ENCODE measurements around the gene LOXL1.
"Not testable (repeated sequence)": the region's sequence is repeated elsewhere in the genome, so short reads cannot be mapped to it uniquely, and the experiment has no call there.

The LOXL1 gene

GRCh38 chr15:73957785-73958184 lies 31.5 kb downstream of the LOXL1 start:
- Histone ChIP-seq H3K9me3 (ENCODE audit: insufficient read depth, low read length, severe bottlenecking) (no peaks in the 10 kb centered on the region), H3K79me2 (ENCODE audit: insufficient read depth, low read length) (no peaks in the 10 kb centered on the region), H2AFZ (ENCODE audit: low read depth, low read length) (no peak overlapping the region), H3K4me3 (ENCODE audit: low read depth in 1 of 2, low read length in 2 of 2) (no peak overlapping the region), H3K36me3 (ENCODE audit: insufficient read depth, low read length) (no peaks in the 10 kb centered on the region), H3K27ac (ENCODE audit: low read length) (peak overlapping the region; percentile 25; the same call in 1 of the 2 replicates), H3K27me3 (ENCODE audit: insufficient read depth, low read length, poor library complexity) (no peaks in the 10 kb centered on the region), H4K20me1 (ENCODE audit: insufficient read depth, low read length) (no peaks in the 10 kb centered on the region), H3K9ac (ENCODE audit: low read depth, low read length) (no peak overlapping the region), H3K4me2 (ENCODE audit: insufficient read depth, low read length) (no peak overlapping the region), H3K4me1 (ENCODE audit: insufficient read depth, low read length) (peaks cover 32% of the 10 kb centered on the region)
- TF ChIP-seq CTCF (IDR thresholded peaks at IDR 0.05; ENCODE audit: borderline replicate concordance, extremely low read depth, low read length, poor library complexity, severe bottlenecking) (no peak), EZH2 (IDR thresholded peaks at IDR 0.05; ENCODE audit: borderline replicate concordance, low read depth, low read length, severe bottlenecking) (no peak)
- ATAC-seq (ENCODE audit: insufficient read depth, low read depth) (no peak), DNase-seq (no peak)

DNA sequence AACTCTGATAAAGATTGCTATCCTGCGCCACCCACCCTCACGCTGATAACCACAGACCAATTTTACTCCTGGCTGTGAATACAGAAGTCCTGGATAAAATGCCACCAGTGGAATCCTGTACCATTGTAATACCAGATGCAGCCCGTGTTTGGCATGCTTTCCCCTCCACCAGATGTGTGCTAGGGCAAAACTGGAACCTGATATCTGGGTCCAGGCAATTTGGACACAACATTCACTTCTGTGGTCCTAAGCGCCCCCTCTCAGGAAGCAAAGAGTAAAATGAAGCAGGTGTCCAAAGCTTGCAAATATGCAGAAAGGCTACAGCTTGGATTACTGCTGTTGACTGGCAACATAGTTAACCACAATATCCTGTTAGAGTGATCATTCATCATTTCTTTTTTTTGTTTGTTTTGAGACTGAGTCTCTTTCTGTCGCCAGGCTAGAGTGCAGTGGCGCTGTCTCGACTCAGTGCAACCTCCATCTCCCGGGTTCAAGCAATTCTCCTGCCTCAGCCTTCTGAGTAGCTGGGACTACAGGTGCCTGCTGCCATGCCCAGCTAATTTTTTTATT lies 32.8 kb downstream of the LOXL1 start:
- Histone ChIP-seq H3K4me2 (ENCODE audit: insufficient read depth, low read length) (peak overlapping the region; percentile 61), H4K20me1 (ENCODE audit: insufficient read depth, low read length) (no peaks in the 10 kb centered on the region), H2AFZ (ENCODE audit: low read depth, low read length) (no peak overlapping the region), H3K4me1 (ENCODE audit: insufficient read depth, low read length) (peaks cover 34% of the 10 kb centered on the region), H3K36me3 (ENCODE audit: insufficient read depth, low read length) (no peaks in the 10 kb centered on the region), H3K79me2 (ENCODE audit: insufficient read depth, low read length) (no peaks in the 10 kb centered on the region), H3K27me3 (ENCODE audit: insufficient read depth, low read length, poor library complexity) (no peaks in the 10 kb centered on the region), H3K4me3 (ENCODE audit: low read depth in 1 of 2, low read length in 2 of 2) (no peak overlapping the region; a peak in 2 of 4 replicates), H3K9ac (ENCODE audit: low read depth, low read length) (peak overlapping the region; percentile 26), H3K27ac (ENCODE audit: low read length) (peak overlapping the region; percentile 89), H3K9me3 (ENCODE audit: insufficient read depth, low read length, severe bottlenecking) (no peaks in the 10 kb centered on the region)
- ATAC-seq (ENCODE audit: insufficient read depth, low read depth) (peak; percentile 95), DNase-seq (peak; percentile 70)
- no peak for TF ChIP-seq EZH2 (IDR thresholded peaks at IDR 0.05; ENCODE audit: borderline replicate concordance, low read depth, low read length, severe bottlenecking)
- TF ChIP-seq CTCF (IDR thresholded peaks at IDR 0.05; ENCODE audit: borderline replicate concordance, extremely low read depth, low read length, poor library complexity, severe bottlenecking), result peak; percentile 38

DNA sequence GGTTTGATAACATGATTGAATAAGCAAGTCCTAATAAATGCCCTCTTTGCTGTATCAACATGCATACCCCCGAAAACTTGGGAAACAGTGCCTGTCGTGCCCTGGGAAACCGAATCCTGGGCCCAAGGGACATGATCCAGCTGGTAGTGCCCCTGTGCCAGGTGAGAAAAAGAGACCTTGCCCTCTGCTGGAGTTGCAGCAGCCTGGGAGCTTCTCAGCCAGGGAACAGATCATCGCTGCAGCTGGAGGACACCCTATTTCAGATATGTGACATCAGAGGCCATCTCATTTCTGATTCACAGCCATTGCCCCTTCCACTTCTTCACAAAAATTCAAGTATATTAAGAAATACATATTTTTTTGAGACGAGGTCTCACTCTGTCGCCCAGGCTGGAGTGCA lies 33.5 kb downstream of the LOXL1 start:
- Histone ChIP-seq H3K79me2 (ENCODE audit: insufficient read depth, low read length) (no peaks in the 10 kb centered on the region), H3K27me3 (ENCODE audit: insufficient read depth, low read length, poor library complexity) (no peaks in the 10 kb centered on the region), H3K36me3 (ENCODE audit: insufficient read depth, low read length) (no peaks in the 10 kb centered on the region), H3K4me2 (ENCODE audit: insufficient read depth, low read length) (peak overlapping the region; percentile 61; the same call in 1 of the 2 replicates), H3K9ac (ENCODE audit: low read depth, low read length) (peak overlapping the region; percentile 11; the same call in 1 of the 2 replicates), H3K9me3 (ENCODE audit: insufficient read depth, low read length, severe bottlenecking) (no peaks in the 10 kb centered on the region), H4K20me1 (ENCODE audit: insufficient read depth, low read length) (no peaks in the 10 kb centered on the region), H2AFZ (ENCODE audit: low read depth, low read length) (peak overlapping the region; percentile 30; the same call in 1 of the 2 replicates), H3K4me1 (ENCODE audit: insufficient read depth, low read length) (peaks cover 41% of the 10 kb centered on the region), H3K4me3 (ENCODE audit: low read depth in 1 of 2, low read length in 2 of 2) (no peak overlapping the region; a peak in 1 of 4 replicates), H3K27ac (ENCODE audit: low read length) (peak overlapping the region; percentile 73)
- no peak for ATAC-seq (ENCODE audit: insufficient read depth, low read depth)
- TF ChIP-seq EZH2 (IDR thresholded peaks at IDR 0.05; ENCODE audit: borderline replicate concordance, low read depth, low read length, severe bottlenecking) (no peak), CTCF (IDR thresholded peaks at IDR 0.05; ENCODE audit: borderline replicate concordance, extremely low read depth, low read length, poor library complexity, severe bottlenecking) (no peak)
- DNase-seq, result no peak

GRCh38 chr15:73960472-73961070 lies 34.3 kb downstream of the LOXL1 start:
- not testable (repeated sequence) for H3K9ac ChIP-seq (ENCODE audit: low read depth, low read length); H3K4me2 ChIP-seq (ENCODE audit: insufficient read depth, low read length); ATAC-seq (ENCODE audit: insufficient read depth, low read depth); H2AFZ ChIP-seq (ENCODE audit: low read depth, low read length); H3K79me2 ChIP-seq (ENCODE audit: insufficient read depth, low read length); H3K36me3 ChIP-seq (ENCODE audit: insufficient read depth, low read length); H3K4me3 ChIP-seq (ENCODE audit: low read depth in 1 of 2, low read length in 2 of 2); H3K27me3 ChIP-seq (ENCODE audit: insufficient read depth, low read length, poor library complexity); H4K20me1 ChIP-seq (ENCODE audit: insufficient read depth, low read length); H3K9me3 ChIP-seq (ENCODE audit: insufficient read depth, low read length, severe bottlenecking); DNase-seq
- Histone ChIP-seq H3K27ac (ENCODE audit: low read length) (peak overlapping the region; percentile 36; the same call in 1 of the 2 replicates), H3K4me1 (ENCODE audit: insufficient read depth, low read length) (peaks cover 49% of the 10 kb centered on the region)
